IPS-NIHi7 (cell line): Measurements from ENCODE around the gene UPP2.

ENCODE experiments used
- DNase-seq: peaks from one replicate; pipeline ENCODE4 v3.0.0; 2012; ENCODE audit warnings: mixed read lengths; ENCODE audit errors: extremely low spot score

The UPP2 gene

DNA sequence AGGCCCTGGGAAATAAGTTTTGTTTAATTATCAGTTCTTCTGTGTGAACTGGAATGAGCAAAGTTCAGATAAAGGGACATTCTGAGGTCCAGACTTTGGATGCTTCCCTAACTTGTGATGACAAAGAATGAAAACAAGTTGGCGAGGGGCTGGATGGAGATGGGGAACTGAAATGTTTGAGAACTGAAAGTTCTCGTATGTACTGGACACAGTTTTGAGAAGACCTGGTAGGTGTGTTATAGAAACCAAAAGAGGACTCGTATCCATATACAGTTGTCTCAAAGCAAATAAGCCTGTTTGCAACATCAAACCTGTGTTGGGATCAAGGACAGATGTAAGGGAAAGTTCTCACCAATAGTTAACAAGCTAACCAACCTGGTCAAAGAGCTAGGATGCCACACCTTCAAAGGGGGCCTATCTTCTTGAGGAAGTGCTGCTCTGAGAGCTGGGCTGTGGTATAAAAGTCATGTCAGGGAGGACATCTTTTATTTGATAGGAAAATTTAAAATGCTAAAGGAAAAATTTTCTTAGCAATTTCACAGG, at the start of gene UPP2:
UPP2 (plus strand) TSS at position 493 of the 543 bp plus-strand sequence. CDS start 188 bp downstream, outside the sequence.
- DNase-seq, result no peak

- DNase-seq, result no peak
Measured at GRCh38 chr2:158052761-158053160, 48.9 kb upstream of the UPP2 start.

DNA sequence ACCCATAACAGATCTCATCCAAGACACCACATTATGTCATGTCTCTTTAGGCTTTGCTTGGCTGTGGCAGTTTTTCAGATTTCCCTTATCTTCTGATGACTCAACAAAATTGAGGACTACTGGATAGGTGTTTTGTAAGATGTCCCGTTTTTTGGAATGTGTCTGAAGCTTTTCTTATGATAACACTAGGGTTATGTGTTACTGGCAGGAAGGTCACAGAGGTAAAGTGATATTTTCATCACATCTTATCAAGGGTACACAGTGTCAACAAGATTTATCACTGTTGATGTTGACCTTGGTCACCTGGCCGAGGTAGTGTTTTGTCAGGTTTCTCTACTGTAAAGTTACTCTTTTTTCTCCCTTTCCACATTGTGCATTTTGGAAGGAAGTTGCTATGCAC, 44.8 kb upstream of the UPP2 start:
- no peak for DNase-seq

- no peak for DNase-seq
Measured at GRCh38 chr2:158060160-158060834, 41.4 kb upstream of the UPP2 start.

DNA sequence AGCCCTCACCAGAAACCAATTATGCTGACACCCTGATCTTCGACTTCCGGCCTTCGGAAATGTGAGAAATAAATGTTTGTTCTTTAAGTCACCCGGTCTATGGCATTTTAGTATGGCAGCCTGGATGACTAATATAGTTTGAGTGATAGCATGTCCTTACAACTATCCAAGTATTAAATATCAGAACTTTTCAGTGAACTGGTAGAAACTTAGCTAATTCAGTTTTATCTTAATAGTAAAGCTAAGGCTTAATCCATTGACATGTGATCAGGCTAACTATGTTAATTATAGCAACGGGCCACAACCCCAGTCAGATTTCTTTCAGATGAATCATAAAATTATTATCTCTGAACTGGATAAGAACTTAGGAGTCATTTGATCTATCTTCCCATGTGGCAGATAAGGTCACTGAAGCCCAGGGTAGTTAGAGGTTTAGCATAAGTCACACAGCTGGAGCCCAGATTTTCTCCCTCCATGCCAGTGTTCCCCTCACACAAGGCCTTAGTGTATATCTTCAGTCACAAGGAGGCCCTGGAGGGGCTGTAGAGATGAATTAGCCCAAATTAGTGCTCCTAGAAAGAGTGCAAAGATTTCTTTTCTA, 40.7 kb upstream of the UPP2 start:
- DNase-seq, result no peak

GRCh38 chr2:158061763-158062162, 39.9 kb upstream of the UPP2 start:
- DNase-seq, result no peak

DNA sequence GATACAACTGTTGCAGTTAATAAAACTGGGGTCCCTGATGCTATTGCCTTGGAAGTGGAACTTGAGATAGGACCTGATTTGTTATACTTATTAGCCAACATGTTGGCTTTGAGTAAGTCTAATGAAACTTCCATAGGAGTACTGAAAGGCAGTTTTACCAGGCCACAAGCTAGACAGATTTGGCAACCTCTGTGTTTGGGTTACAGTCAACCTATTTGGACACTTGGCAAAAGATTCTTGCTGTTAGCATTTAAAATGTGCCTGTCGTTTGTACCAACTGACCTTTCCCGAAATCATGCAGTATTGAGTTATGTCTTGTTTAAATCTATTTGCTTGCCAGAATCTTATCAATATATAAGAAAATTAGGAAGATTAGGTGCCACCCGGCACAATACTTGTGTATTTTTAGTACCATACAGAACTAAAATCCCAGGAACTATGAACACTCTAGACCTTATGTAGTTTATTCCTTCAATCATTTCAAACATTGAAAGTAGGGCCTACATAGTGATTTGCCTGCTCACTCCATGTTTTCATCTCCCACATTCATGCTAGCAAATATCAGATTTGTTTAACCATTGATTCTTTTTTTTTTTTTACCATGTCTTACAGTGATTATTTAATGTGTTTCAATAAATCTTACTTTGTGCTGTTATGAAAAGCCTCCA, 35.5 kb upstream of the UPP2 start:
- no peak for DNase-seq

DNA sequence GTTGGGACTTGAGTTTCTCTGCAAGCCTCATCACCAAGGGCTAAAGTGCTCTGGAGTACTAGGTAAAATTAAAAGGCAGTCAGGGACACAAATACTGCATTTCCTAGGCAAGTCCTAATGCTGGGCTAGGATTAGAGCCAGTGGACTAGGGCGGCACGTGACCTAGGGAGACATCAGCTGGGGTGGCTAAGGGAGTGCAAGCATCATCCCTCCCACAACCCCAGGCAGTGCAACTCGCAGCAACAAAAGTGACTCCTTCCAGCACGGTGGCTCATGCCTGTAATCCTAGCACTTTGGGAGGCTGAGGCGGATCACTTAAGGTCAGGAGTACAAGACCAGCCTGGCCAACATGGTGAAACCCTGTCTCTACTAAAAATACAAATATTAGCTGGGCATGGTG, 30.7 kb upstream of the UPP2 start:
- DNase-seq, result no peak

GRCh38 chr2:158072361-158072760, 29.3 kb upstream of the UPP2 start:
- DNase-seq, result no peak

DNA sequence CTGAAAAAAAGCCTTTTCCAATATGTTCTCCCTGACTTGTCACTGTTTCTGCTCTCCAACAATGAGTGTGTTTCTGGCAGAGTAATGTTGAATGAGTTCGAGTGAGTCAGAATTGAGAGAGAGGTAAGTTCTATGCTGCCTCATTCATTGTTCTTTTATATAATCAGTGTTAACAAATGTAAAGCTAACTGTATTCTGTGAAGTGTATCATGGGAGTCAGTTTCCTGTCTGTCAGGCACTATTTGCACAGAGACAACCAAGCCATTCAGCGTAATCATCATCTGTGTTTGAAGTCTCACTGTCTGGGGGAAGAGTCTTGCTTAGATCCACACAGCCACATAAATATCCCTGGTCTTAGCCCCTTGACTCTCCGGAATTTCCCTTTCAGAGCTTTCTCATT, 22.0 kb upstream of the UPP2 start:
- DNase-seq, result no peak

DNA sequence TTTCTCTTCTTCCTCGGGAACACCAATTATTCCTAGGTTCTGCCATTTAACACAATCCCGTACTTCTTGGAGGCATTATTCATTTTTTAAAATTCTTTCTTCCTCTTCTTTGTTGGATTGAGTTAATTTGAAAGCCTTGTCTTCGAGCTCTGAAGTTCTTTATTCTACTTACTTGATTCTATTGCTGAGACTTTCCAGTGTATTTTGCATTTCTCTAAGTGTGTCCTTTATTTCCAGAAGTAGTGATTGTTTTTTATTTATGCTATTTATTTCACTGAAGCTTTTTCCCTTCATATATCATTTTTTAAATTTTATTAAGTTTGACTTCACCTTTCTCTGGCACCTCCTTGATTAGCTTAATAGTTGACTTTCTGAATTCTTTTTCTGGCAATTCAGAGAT, 13.6 kb upstream of the UPP2 start:
- no peak for DNase-seq

GRCh38 chr2:158089322-158089721, 12.4 kb upstream of the UPP2 start:
- DNase-seq, result no peak

GRCh38 chr2:158091647-158092046, 10.0 kb upstream of the UPP2 start:
- peak; percentile 2 for DNase-seq

GRCh38 chr2:158094487-158095092, 7.1 kb upstream of the UPP2 start:
- DNase-seq, result peak; percentile 8

DNA sequence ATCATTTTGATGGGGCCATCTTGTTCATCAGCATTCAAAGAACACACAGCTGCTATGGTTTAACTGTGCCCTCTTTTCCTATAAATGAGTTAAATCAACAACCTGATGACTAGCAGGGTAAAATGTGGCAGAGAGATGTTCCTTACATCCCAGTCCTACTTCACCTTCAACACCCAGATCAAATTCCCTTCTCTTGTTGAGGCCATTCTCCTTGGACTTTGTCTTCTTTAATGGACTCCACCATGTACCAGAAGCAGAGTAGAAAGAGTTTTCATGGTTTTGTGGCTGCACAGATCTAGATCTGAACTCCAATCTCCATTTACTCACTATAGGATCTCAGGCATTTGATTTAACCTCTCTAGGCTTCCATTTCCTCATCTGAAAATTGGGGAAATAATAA, 6.4 kb upstream of the UPP2 start:
- DNase-seq, result no peak

DNA sequence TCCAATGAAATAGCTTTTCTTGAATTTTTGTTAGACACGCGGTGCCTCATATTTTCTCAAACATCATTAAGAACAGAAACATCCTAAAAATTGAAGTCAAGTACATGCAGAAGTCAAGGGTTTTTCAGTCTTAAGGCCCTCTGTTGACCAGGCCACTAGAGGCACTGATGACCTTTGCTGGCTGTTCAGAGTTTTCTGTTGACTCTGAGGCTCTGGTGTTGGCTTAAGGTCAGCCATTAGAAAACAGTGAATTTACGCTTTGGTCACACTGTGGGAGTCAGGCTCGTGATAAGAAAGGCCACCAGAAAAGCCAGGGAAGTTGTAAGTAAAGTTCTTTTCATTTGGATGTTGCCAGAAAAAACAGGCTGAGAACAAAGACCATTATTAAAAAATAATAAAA, 5.8 kb upstream of the UPP2 start:
- DNase-seq, result peak; percentile 18

- no peak for DNase-seq
Measured at GRCh38 chr2:158097481-158097880, 4.2 kb upstream of the UPP2 start.

GRCh38 chr2:158098178-158098577, 3.5 kb upstream of the UPP2 start:
- DNase-seq, result no peak

DNA sequence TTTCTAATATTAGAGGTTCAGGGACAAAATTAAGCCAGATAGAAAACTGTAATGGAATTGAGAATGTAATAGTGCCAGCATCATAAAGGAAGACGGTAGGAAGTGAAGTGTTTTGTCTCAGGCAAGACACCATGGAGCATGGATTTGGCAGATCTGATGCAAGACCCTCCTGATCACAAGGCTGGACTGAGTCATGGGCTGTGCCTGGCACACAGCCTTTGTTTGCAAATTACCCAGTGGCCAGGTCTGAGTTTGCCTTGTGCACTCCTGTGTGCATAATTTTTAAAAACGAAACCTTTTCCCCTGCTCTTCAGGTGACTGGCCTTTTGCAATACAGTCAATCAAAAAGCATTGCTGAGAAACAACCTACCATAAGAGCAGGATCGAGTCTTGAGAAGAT, 2.0 kb upstream of the UPP2 start:
- no peak for DNase-seq

DNA sequence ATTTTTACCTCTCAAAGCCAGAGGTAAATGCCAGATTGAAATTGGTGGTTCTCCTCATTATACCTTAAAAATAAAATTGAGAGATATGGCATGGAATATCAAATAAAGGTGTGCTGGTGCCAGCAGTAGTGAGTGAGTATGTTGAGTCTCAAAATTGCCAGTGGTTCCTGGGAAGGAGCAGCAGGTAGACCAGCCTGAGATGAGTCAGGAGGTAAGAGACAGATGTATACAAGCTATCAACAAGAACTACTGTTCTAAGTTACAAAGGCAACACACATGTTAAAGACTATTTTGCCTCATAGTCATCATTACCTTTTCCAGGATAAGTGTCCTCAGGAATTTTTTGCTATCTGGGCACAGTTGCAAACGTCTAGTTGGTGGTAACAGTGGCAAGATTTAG, 1.3 kb upstream of the UPP2 start:
- DNase-seq, result no peak

GRCh38 chr2:158102446-158102845, 770 bp downstream of the UPP2 start:
- DNase-seq, result no peak

DNA sequence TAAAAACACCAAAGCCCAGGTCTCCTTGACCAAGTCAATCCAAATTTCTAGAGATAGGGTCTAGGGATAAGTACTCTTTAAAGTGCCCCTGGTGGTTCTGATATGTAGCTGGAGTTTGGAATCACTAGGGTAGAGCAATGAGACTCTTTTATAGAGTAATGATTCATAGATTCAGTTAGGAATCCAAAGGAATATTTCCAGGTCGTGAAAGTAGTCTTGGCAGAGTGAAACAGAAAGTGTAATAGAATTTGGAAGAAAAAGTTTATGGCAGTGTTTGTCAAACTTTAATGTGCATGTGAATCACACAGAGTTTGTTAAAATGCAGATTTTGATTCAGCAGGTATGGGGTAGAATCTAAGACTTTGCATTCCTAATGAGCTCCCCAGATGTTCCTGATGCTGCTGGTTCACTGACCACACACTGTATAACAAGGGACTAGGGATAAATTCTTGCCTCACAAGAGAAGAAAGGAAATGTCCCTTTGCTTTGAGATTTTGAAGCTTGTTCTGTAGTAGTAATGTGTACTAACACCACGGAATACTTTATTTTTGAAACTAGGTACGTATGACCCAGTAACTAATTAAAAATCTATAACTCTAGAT, 1.8 kb downstream of the UPP2 start:
- no peak for DNase-seq
